Measurements from ENCODE around the gene IGLL1.

IGLL1 gene

DNA sequence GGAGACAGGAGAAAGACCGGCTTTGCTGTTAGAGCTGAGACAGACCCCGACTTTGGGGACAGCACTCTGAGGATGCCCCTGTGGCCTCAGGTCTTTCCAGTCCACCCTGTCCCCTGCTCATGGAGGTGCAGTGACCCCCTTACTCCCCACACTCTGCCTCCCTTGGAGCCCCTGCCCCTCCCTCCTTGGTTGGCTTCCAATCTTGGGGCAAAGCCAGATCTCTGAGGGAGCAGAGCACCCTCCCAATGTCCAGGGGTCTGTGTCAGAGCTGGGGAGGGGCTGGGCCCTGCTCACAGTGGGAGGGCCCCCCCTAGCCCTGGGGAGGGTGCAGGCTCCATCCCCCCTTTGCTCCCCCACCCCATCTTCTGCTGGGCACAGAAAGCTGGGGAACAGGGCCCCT lies 50.0 kb downstream of the IGLL1 start:
- DNase-seq (ENCODE audit: low read depth in 2 of 3, low spot score in 1 of 3) = no peak

DNA sequence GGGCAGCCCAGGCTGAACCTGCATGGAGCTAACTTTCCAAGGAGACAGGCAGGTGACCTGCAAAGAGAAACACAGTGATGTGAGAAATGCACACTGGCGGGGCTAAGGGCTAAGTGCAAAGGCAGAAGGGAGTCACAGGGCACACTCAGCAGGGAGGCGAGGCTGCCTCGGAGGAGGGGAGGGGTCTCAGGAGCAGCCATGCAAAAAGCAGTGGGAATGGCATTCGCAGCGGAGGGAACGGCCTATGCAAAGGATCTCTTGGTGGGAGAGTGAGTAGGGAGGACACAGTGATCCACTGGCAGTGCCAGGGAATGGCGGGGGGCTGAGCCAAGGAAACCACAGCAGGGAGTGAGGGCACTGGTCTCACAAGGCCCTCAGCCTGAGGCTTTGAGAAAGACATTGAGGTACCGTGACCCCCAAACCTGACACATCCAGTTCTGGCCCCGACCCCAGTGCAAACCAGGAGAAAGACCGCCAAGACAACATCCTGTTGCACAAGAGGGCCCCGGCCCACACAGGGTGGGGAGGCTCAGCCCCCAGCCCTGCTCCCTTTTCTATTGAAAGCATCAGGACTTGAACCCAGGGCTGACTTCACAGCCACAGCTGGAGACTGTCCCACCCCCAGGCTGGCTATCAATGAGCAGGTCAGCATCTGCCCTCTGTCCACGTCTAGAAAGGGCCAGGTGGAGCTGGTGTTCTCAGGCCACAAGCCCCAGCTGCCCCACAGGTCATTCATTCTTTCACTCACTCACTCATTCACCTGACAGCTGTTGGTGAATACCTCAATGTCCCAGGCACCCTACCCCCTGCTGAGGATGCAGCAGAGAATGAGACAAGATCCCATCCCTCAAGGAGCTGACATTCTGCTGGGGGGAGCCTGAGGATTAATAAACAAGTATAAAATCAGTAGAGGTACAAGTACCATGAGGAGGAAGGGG lies 50.7 kb downstream of the IGLL1 start:
- no peak for DNase-seq (ENCODE audit: low read depth in 2 of 3, low spot score in 1 of 3)

DNA sequence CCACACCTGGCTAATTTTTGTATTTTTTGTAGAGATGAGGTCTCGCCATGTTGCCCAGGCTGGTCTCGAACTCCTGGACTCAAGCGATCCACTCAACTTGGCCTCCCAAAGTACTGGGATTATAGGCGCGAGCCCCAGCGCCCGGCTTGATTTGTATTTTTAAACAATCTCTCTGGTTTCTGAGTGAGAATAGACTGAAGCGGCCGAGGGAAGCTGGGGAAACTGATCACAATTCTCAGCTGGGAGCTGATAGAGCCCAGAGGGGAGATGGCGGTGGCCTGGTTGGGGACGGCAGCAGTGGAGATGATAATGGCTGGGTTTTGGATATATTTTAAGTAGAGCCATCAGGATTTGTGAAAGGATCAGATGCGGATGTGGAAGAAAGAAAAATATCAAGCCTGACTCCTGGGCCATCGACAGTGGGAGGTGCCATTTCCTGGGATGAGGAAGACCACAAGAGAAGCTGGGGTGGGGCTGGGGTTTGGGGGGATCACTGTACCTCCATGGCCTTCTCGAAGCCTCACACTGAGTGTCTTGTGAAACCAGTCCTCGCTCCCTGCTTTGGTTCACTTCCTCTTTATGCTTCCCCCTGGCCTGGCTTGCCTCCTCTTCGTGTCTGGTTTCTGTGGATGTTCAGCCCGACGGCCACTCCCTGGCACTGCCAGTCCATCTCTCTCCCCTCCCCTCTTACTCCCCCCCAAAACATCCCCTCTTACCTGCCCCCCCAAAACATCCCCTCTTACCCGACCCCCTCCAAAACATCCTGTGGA lies 51.9 kb downstream of the IGLL1 start:
- DNase-seq (ENCODE audit: low read depth in 2 of 3, low spot score in 1 of 3) = no peak

DNA sequence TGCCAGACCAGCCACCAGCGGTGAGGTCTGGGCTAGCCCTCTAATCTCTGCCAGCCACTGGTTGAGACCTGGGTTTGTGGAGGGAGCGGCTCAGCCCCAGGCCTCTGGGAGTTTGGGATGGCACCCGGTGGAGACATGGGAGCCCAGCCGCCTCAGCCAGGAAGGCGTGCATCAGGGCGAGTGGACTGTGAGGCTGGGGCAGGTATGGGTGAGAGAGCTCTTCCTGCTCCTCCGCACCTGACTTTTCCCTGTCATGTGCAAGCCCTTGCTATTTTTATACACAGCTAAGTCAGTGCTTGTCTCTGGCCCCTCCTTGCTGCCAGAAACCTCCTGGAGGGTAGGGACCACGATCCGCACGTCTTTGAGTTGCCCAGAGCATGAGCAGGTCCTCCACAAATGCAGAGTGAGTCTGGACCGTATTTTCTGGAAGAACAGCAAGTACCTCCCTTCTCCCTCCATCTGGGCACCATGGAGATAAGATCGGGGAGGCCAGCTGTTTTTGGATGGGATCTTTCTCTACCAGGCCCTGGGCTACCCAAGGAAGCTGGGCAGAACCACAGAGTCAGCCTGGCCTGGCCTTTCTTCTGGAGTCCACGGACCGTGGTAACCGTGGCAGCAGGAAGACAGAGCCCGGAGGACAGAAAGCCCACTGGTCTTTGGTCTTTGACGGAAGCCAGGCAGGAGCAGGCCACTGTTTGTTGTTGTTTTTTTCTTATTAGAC lies 53.3 kb downstream of the IGLL1 start:
- DNase-seq (ENCODE audit: low read depth in 2 of 3, low spot score in 1 of 3) = no peak

DNA sequence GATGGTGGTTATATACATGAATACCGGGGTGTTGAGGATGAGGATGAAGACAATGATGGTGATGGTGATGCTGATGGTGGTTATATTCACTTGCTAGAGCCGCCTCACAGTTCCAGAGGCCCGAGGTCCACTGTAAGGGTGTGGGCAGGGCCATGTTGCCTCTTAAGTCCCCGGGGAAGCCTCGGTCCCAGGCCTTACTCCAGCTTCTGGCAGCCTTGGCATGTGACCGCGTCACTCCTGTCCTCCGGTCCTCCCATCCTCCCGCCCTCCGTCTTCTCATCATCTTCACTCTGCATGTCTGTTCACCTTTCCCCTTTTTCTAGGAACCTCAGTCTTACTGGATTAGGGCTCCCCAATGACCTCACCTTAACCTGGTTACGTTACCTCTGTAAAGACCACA lies 54.6 kb downstream of the IGLL1 start:
- no peak for DNase-seq (ENCODE audit: low read depth in 2 of 3, low spot score in 1 of 3)

DNA sequence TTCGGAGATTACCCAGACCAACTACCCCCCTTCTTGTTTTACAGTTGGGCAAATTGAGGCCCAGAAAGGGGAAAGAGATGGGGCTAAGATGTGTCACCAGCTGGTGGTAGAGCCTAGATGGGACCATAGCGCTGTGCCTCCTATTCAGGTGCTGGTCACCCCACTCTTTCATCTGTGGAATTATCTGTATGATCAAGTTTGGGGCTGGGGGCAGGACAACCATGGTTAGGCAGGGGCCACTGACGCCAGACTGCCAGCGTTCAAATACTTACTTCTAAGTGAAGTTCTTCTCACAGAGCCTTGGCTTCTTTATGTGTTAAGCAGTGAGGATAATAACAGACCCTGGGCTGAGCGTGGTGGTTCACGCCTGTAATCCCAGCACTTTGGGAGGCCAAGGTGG lies 55.9 kb downstream of the IGLL1 start:
- no peak for DNase-seq (ENCODE audit: low read depth in 2 of 3, low spot score in 1 of 3)

DNA sequence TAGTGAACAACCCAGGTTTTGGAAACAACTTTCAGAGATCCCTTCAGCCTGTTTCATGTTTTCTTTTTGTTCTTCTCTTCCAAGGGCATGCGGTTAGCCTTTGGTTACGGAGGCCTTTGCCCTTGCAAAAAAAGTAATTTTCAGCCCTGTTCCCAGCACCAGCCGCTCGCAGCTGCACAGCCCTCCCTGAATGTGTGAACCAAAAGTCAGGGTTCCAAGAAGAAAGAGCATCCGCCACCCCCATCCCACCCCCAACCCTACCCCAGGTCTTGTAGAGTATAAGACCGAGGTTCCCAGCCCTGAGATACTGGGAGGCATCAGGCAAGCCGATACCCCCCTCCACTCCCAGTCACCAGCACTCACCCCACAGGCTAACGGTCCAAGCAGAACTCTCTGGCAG lies 56.4 kb downstream of the IGLL1 start:
- DNase-seq (ENCODE audit: low read depth in 2 of 3, low spot score in 1 of 3) = no peak

All from stimulated activated CD4-positive, alpha-beta T cell treated with anti-CD3 and anti-CD28 coated beads, Interleukin-12 subunit alpha, Interleukin-12 subunit beta, amount 100 ng/mL, for 48 hours (primary cell).